ENCODE results near the gene LRWD1. TPM values are rescaled to one million over a fixed set of nuclear protein-coding genes. Genes with fewer than 3 reads are reported as not detected.
"Not testable (repeated sequence)": the region's sequence is repeated elsewhere in the genome, so short reads cannot be mapped to it uniquely, and the experiment has no call there.

Gene LRWD1
- total and polyA plus RNA-seq, 8 donors: 4.5 to 238 (median 12.8) TPM

DNA sequence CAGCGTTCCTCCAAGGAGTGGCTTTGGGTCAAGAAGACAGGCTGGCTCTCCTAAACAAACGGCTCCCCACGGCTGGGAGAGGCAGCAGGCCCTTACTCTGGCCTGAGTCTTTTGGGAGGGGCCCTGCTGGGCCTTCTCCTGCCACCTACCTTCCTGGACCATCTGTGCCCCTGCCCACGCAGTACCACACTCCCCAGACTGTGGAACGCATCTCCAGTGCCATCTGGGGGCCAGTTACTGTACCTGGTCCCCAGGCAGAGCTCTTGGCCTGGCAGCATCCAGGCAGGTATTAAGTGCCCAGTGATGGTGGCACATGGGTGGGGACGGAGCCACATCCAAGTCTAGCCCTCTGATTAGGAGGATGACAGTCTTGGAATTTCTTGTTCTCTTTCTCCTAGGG, 14.5 kb upstream of the LRWD1 start:
- 62 to 76% (median 67%) methylated on average over 6 of the region's 6 CpGs for WGBS, 5 donors
- Histone ChIP-seq H3K36me3 (peaks cover 8 to 36% (median 29%) of the 10 kb centered on the region in 4 donors), H3K4me1 (peaks cover 0 to 5% (median 0%) of the 10 kb centered on the region in 4 donors), H3K27ac (no peak overlapping the region), H3K4me3 (no peak overlapping the region), H3K9me3 (no peaks in the 10 kb centered on the region), H3K27me3 (no peaks in the 10 kb centered on the region)
- no peak for DNase-seq
- TF ChIP-seq, protein P1, sequence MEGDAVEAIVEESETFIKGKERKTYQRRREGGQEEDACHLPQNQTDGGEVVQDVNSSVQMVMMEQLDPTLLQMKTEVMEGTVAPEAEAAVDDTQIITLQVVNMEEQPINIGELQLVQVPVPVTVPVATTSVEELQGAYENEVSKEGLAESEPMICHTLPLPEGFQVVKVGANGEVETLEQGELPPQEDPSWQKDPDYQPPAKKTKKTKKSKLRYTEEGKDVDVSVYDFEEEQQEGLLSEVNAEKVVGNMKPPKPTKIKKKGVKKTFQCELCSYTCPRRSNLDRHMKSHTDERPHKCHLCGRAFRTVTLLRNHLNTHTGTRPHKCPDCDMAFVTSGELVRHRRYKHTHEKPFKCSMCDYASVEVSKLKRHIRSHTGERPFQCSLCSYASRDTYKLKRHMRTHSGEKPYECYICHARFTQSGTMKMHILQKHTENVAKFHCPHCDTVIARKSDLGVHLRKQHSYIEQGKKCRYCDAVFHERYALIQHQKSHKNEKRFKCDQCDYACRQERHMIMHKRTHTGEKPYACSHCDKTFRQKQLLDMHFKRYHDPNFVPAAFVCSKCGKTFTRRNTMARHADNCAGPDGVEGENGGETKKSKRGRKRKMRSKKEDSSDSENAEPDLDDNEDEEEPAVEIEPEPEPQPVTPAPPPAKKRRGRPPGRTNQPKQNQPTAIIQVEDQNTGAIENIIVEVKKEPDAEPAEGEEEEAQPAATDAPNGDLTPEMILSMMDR (IDR thresholded peaks at IDR 0.05): no peak
- TF ChIP-seq EP300 (IDR thresholded peaks at IDR 0.05): no peak
- TF ChIP-seq POLR2A (IDR thresholded peaks at IDR 0.05): no peak
- TF ChIP-seq POLR2AphosphoS5 (IDR thresholded peaks at IDR 0.05): no peak
- intact Hi-C loops (cut with DNase I; ENCODE audit: low total_unique reads): no loop called here

DNA sequence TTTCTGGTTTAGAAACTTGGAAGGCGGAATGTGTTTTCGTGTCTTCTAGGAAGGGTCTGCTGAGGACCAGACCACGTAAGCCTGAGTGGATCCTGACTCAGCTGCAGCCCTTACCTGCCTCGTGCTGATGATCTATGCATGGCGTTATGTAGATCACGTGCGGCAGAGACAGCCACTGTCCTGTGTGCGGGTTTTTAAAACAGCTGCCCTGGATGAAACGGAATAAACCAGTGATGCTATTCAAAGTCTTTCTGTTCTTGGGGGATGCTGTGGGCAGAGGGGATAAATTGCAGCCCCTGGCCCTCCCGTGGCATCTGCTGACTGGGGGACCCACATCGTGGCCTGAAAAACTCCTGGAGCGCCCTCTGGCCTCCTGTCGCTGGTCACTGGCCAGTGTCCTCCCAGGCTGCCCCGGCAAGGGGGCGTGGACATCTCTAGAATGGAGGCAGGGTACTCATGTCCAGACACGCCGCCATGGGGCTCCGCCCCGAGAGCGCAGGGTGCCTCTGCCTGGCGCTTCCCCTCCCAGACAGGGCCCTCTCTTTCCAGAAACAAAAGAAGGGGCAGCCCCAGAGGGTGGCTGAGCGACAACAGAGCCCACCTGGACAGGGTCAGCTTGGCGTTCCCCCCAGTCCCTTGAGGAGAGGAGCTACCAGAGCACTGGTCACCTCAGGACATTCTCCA, 13.3 kb upstream of the LRWD1 start:
- 46 to 56% (median 47%) methylated on average over 14 to 23 of the region's 23 CpGs for WGBS, 5 donors
- DNase-seq: no peak
- intact Hi-C loops (cut with DNase I; ENCODE audit: low total_unique reads): no loop called here
- Histone ChIP-seq H3K4me1 (peaks cover 0 to 5% (median 0%) of the 10 kb centered on the region in 4 donors), H3K36me3 (peaks cover 3 to 40% (median 31%) of the 10 kb centered on the region in 4 donors), H3K4me3 (no peak overlapping the region), H3K27me3 (no peaks in the 10 kb centered on the region), H3K27ac (no peak overlapping the region), H3K9me3 (no peaks in the 10 kb centered on the region)
- TF ChIP-seq POLR2AphosphoS5 (IDR thresholded peaks at IDR 0.05) (no peak), POLR2A (IDR thresholded peaks at IDR 0.05) (no peak), EP300 (IDR thresholded peaks at IDR 0.05) (no peak)
- TF ChIP-seq, protein P1 (IDR thresholded peaks at IDR 0.05): no peak

GRCh38 chr7:102452451-102452850, 12.3 kb upstream of the LRWD1 start:
- intact Hi-C loops (cut with DNase I; ENCODE audit: low total_unique reads): no loop called here
- Histone ChIP-seq H3K27ac (no peak overlapping the region), H3K9me3 (no peaks in the 10 kb centered on the region), H3K27me3 (no peaks in the 10 kb centered on the region), H3K4me3 (no peak overlapping the region), H3K4me1 (peaks cover 0 to 5% (median 0%) of the 10 kb centered on the region in 4 donors), H3K36me3 (peaks cover 7 to 40% (median 31%) of the 10 kb centered on the region in 4 donors)
- no peak for TF ChIP-seq POLR2AphosphoS5 (IDR thresholded peaks at IDR 0.05)
- TF ChIP-seq POLR2A (IDR thresholded peaks at IDR 0.05): no peak
- TF ChIP-seq, protein P1 (IDR thresholded peaks at IDR 0.05): no peak
- no peak for TF ChIP-seq EP300 (IDR thresholded peaks at IDR 0.05)
- 85 to 95% (median 90%) methylated on average over 6 of the region's 6 CpGs for WGBS, 5 donors
- no peak for DNase-seq

GRCh38 chr7:102453319-102453718, 11.5 kb upstream of the LRWD1 start:
- Histone ChIP-seq H3K9me3 (no peaks in the 10 kb centered on the region), H3K4me3 (no peak overlapping the region), H3K27me3 (no peaks in the 10 kb centered on the region), H3K4me1 (peaks cover 0 to 5% (median 0%) of the 10 kb centered on the region in 4 donors), H3K27ac (no peak overlapping the region), H3K36me3 (peaks cover 16 to 40% (median 32%) of the 10 kb centered on the region in 4 donors)
- 48 to 71% (median 58%) methylated on average over 7 of the region's 7 CpGs for WGBS, 5 donors
- TF ChIP-seq POLR2A (IDR thresholded peaks at IDR 0.05): no peak
- no peak for TF ChIP-seq EP300 (IDR thresholded peaks at IDR 0.05)
- DNase-seq: no peak
- intact Hi-C loops (cut with DNase I; ENCODE audit: low total_unique reads): no loop called here

GRCh38 chr7:102454468-102454867, 10.3 kb upstream of the LRWD1 start:
- Histone ChIP-seq H3K9me3 (no peaks in the 10 kb centered on the region), H3K4me3 (no peak overlapping the region), H3K27me3 (no peaks in the 10 kb centered on the region), H3K4me1 (peaks cover 0 to 5% (median 0%) of the 10 kb centered on the region in 4 donors), H3K36me3 (peaks cover 24 to 47% (median 44%) of the 10 kb centered on the region in 4 donors), H3K27ac (no peak overlapping the region)
- WGBS, 5 donors: 63 to 78% (median 69%) methylated on average over 5 to 12 of the region's 12 CpGs
- no peak for TF ChIP-seq POLR2AphosphoS5 (IDR thresholded peaks at IDR 0.05)
- TF ChIP-seq EP300 (IDR thresholded peaks at IDR 0.05): no peak
- TF ChIP-seq, protein P1 (IDR thresholded peaks at IDR 0.05): no peak
- TF ChIP-seq POLR2A (IDR thresholded peaks at IDR 0.05): no peak
- intact Hi-C loops (cut with DNase I; ENCODE audit: low total_unique reads): no loop called here
- no peak for DNase-seq

DNA sequence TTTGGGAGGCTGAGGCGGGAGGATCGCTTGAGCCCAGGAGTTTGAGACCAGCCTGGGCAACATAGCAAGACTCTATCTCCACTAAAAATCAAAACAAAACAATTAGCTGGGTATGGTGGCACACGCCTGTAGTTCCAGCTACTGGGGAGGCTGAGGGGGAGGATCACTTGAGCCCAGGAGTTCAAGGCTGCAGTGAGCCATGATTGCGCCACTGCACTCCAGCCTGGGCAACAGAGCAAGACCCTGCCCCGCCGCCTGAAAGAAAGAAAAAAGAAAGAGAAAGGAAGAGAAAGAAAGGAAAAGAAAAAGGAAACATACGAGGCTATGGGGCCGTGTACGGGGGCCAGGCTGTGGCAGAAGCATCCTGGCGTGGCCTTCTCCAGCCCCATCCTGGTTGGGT, 9.9 kb upstream of the LRWD1 start:
- H3K27ac ChIP-seq; H3K4me1 ChIP-seq; DNase-seq; H3K9me3 ChIP-seq; intact Hi-C loops (cut with DNase I; ENCODE audit: low total_unique reads); H3K27me3 ChIP-seq; H3K4me3 ChIP-seq: not testable (repeated sequence)
- H3K36me3 ChIP-seq: peaks cover 26 to 50% (median 46%) of the 10 kb centered on the region in 4 donors
- 88 to 95% (median 92%) methylated on average over 10 of the region's 10 CpGs for WGBS, 5 donors

Measured in stomach (tissue), 9 donors.